PC-3 (cell line): ENCODE measurements around the gene CNPY1.

Source experiments
- EZH2 ChIP-seq: fragments of 300-600 bp; sonication (generic); IDR thresholded peaks from one replicate; pipeline ENCODE4 v1.6.1; 2017; ENCODE audit warnings: antibody characterized with exemption, mild to moderate bottlenecking, low read length; ENCODE audit not compliant: unreplicated experiment
- TF ChIP-seq, protein P1 (sequence below): fragments of 300-600 bp; sonication (generic); conservative IDR thresholded peaks from 2 replicates; pipeline ENCODE4 v1.5.1; 2017; ENCODE audit warnings: antibody characterized with exemption, low read depth, mild to moderate bottlenecking, low read length

DNA sequence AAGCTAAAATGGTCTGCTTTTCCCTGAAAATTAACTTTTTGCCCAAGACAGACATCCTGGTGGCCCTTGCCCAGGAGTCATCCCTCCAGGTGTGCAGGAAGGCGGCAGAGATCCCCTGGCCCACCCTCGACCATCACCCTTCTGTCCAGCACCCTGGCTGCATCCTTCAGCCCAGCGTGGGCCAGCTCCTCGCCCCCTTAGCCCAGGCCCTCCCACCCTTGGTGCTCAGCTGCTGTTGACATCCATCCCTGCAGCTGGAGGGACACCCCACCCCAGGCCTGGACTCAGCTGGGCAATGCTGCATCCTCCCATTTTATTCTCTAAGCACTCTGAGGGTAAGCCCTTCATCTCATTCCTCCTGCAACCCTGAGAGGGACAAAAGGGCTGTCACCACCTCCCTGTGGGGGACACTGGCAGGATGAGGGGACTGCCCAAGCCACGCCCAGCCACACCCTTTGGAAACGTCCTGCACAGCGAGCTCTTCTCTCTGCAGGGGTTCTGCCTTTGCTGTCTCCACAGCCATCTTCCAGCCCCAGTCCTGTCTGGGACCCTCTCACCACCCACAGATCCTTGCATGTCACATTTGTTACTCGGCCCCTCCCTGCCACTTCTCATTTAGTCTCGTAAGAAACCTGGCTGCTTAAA lies 57.8 kb downstream of the CNPY1 start:
- TF ChIP-seq, protein P1, sequence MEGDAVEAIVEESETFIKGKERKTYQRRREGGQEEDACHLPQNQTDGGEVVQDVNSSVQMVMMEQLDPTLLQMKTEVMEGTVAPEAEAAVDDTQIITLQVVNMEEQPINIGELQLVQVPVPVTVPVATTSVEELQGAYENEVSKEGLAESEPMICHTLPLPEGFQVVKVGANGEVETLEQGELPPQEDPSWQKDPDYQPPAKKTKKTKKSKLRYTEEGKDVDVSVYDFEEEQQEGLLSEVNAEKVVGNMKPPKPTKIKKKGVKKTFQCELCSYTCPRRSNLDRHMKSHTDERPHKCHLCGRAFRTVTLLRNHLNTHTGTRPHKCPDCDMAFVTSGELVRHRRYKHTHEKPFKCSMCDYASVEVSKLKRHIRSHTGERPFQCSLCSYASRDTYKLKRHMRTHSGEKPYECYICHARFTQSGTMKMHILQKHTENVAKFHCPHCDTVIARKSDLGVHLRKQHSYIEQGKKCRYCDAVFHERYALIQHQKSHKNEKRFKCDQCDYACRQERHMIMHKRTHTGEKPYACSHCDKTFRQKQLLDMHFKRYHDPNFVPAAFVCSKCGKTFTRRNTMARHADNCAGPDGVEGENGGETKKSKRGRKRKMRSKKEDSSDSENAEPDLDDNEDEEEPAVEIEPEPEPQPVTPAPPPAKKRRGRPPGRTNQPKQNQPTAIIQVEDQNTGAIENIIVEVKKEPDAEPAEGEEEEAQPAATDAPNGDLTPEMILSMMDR, result no peak
- TF ChIP-seq EZH2, result no peak
